HG03060 (cell line): ENCODE measurements around the gene TRIO.

Source experiments
- ATAC-seq: cut with Tn5 transposase; IDR thresholded peaks from one replicate; pipeline ENCODE4 v1.9.1; 2021; ENCODE audit warnings: low read depth, moderate number of reproducible peaks; ENCODE audit not compliant: unreplicated experiment

The TRIO gene

GRCh38 chr5:14218897-14219573, 75.9 kb downstream of the TRIO start:
- ATAC-seq = no peak

- no peak for ATAC-seq
These were observed 76.8 kb downstream of the TRIO start for GRCh38 chr5:14219800-14220512.

GRCh38 chr5:14220642-14221041, 77.5 kb downstream of the TRIO start:
- no peak for ATAC-seq

GRCh38 chr5:14221732-14222131, 78.6 kb downstream of the TRIO start:
- ATAC-seq = no peak

GRCh38 chr5:14222206-14222605, 79.1 kb downstream of the TRIO start:
- no peak for ATAC-seq

- no peak for ATAC-seq
These were observed 80.2 kb downstream of the TRIO start for GRCh38 chr5:14223372-14223771.

GRCh38 chr5:14225173-14225834, 82.2 kb downstream of the TRIO start:
- ATAC-seq = no peak

GRCh38 chr5:14226149-14226548, 83.0 kb downstream of the TRIO start:
- ATAC-seq = no peak

GRCh38 chr5:14226554-14226953, 83.4 kb downstream of the TRIO start:
- ATAC-seq = no peak

GRCh38 chr5:14226992-14227391, 83.8 kb downstream of the TRIO start:
- no peak for ATAC-seq

GRCh38 chr5:14227513-14227912, 84.4 kb downstream of the TRIO start:
- ATAC-seq = no peak

- no peak for ATAC-seq
These were observed 85.1 kb downstream of the TRIO start for GRCh38 chr5:14228219-14228618.

GRCh38 chr5:14229181-14229580, 86.0 kb downstream of the TRIO start:
- ATAC-seq = no peak

GRCh38 chr5:14229734-14230133, 86.6 kb downstream of the TRIO start:
- no peak for ATAC-seq

- ATAC-seq = no peak
These were observed 88.0 kb downstream of the TRIO start for GRCh38 chr5:14231156-14231555.

GRCh38 chr5:14231890-14232289, 88.7 kb downstream of the TRIO start:
- no peak for ATAC-seq

GRCh38 chr5:14234204-14234603, 91.1 kb downstream of the TRIO start:
- ATAC-seq = no peak

- no peak for ATAC-seq
These were observed 92.7 kb downstream of the TRIO start for GRCh38 chr5:14235872-14236271.

- ATAC-seq = no peak
These were observed 93.6 kb downstream of the TRIO start for GRCh38 chr5:14236757-14237156.

- no peak for ATAC-seq
These were observed 94.4 kb downstream of the TRIO start for GRCh38 chr5:14237317-14238086.

- no peak for ATAC-seq
These were observed 95.1 kb downstream of the TRIO start for GRCh38 chr5:14238272-14238671.
